ENCODE data around the gene EXOC4. TPM values are rescaled to one million over a fixed set of nuclear protein-coding genes. Genes with fewer than 3 reads are reported as not detected.

The EXOC4 gene
- total and polyA plus RNA-seq, 2 of the 8 experiments (the other 6 are each of a cell fraction or from before 2014, with no cell fraction given), result 27.0 to 67.3 TPM

DNA sequence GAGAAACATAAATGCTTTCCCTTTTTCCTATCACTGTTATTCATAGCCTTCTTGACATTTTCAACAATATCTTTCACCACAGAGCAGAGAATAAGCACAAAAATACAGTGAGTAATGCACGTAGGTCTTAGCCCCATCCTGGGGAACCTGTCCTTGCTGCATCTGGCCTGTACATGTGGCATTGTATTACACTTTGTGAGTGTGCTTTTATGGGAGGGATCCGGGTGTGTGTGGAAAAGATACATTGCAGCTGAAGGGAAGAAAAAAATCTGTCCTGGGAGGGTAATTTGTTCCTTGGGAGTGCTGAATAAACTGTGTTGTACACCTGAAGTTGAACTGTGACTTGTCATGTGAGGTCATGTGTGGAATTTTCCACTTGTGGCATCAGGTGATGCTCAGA, 451.6 kb downstream of the EXOC4 start (continued):
- TF ChIP-seq CHD7 (IDR thresholded peaks at IDR 0.05; ENCODE audit: insufficient replicate concordance, low read length), result no peak
- TF ChIP-seq BACH1 (IDR thresholded peaks at IDR 0.05; ENCODE audit: low read length), result no peak
- TF ChIP-seq BRCA1 (IDR thresholded peaks at IDR 0.05; ENCODE audit: low read depth, low read length), result no peak
- TF ChIP-seq SAP30 (IDR thresholded peaks at IDR 0.05; ENCODE audit: insufficient read depth, insufficient replicate concordance, low read length), result no peak
- TF ChIP-seq BCL11A (IDR thresholded peaks at IDR 0.05; ENCODE audit: low read depth in 2 of 2, low read length in 2 of 2), result no peak
- no peak for TF ChIP-seq CTBP2 (IDR thresholded peaks at IDR 0.05; ENCODE audit: borderline replicate concordance, insufficient read depth, insufficient read length, low read length)
- no peak for TF ChIP-seq TAF7 (optimal IDR thresholded peaks at IDR 0.05; ENCODE audit: borderline replicate concordance, low read depth, low read length)
- no peak for TF ChIP-seq CBX8 (IDR thresholded peaks at IDR 0.05; ENCODE audit: borderline replicate concordance, low read depth, low read length)
- TF ChIP-seq ATF3 (IDR thresholded peaks at IDR 0.05; ENCODE audit: insufficient read depth, low read depth, low read length), result no peak
- no peak for TF ChIP-seq RFX5 (IDR thresholded peaks at IDR 0.05; ENCODE audit: borderline replicate concordance, low read depth, low read length)
- TF ChIP-seq JUND (IDR thresholded peaks at IDR 0.05; ENCODE audit: low read length), result no peak
